DOHH2 (cell line): Measurements from ENCODE around the gene CELF1.

Experiments used
- EZH2phosphoT487 ChIP-seq: fragments of 200-600 bp; sonication (generic); IDR thresholded peaks from 2 replicates; pipeline ENCODE4 v1.6.1; 2017; ENCODE audit warnings: borderline replicate concordance, mild to moderate bottlenecking, antibody characterized with exemption, low read length, moderate library complexity, mixed read lengths
- TF ChIP-seq, protein P1 (sequence below): fragments of 200-600 bp; sonication (generic); IDR thresholded peaks from one replicate; pipeline ENCODE4 v1.5.1; 2014; ENCODE audit warnings: antibody characterized with exemption, mild to moderate bottlenecking, low read depth, low read length; ENCODE audit not compliant: poor library complexity, severe bottlenecking

DNA sequence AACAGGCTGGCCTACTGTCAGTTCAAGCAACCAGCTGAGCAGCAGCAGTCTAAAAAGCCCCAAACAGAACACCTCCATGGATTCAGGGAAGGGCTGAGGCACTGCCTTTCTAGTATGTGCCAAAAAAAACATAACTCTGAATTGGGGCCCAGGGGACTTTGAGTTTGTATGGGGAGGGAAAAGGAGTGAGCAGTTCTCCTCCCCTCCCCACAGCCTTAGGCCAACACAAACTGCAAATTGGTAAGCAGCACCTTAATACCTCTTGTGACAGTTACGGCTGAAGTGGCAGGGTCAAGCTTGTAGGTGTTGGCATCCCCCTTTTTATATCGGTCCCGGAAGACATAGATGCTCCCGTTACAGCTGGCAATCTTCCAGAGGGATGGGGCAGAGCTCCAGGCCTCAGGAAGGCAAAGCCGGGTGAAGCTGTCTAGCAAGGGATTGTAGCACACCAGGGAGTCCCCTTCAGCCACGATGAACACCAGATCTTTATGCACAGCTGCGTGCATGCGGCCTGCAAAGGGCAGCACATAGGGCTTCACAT, 19.9 kb upstream of the CELF1 start:
- TF ChIP-seq, protein P1, sequence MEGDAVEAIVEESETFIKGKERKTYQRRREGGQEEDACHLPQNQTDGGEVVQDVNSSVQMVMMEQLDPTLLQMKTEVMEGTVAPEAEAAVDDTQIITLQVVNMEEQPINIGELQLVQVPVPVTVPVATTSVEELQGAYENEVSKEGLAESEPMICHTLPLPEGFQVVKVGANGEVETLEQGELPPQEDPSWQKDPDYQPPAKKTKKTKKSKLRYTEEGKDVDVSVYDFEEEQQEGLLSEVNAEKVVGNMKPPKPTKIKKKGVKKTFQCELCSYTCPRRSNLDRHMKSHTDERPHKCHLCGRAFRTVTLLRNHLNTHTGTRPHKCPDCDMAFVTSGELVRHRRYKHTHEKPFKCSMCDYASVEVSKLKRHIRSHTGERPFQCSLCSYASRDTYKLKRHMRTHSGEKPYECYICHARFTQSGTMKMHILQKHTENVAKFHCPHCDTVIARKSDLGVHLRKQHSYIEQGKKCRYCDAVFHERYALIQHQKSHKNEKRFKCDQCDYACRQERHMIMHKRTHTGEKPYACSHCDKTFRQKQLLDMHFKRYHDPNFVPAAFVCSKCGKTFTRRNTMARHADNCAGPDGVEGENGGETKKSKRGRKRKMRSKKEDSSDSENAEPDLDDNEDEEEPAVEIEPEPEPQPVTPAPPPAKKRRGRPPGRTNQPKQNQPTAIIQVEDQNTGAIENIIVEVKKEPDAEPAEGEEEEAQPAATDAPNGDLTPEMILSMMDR: no peak
- no peak for TF ChIP-seq EZH2phosphoT487
